WTC11 (cell line): Measurements from ENCODE around the gene PRPF6. TPM values are rescaled to one million over a fixed set of nuclear protein-coding genes. Genes with fewer than 3 reads are reported as not detected.

Experiments used
- ATAC-seq: fragments of 200-7000 bp; cut with Tn5 transposase; 2 replicates; pipeline ENCODE4 v1.10.0; 2021; ENCODE audit warnings: mild to moderate bottlenecking, moderate library complexity
- CTCF ChIA-PET: fragments of 300-600 bp; sonication (Branson Sonifier 250); formaldehyde crosslinking; loops from one replicate; lab custom pipeline; 2021; ENCODE audit warnings: antibody characterized with exemption; lab: Charles Lee
- POLR2A ChIA-PET: fragments of 350-600 bp; sonication (Branson Sonifier 250); formaldehyde crosslinking; loops from one replicate; lab custom pipeline; 2021; ENCODE audit warnings: antibody characterized with exemption; lab: Charles Lee
- DNase-seq: peaks from one replicate; pipeline ENCODE4 v3.0.0; 2021; ENCODE audit warnings: low spot score
- H3K27ac Mint-ChIP-seq: 2 replicates; pipeline ENCODE4 v1.8.0; 2021; ENCODE audit warnings: mixed read lengths
- H3K27me3 Mint-ChIP-seq: 2 replicates; pipeline ENCODE4 v1.8.0; 2021; ENCODE audit warnings: low read depth, mild to moderate bottlenecking, moderate library complexity, mixed read lengths
- H3K36me3 Mint-ChIP-seq: 2 replicates; pipeline ENCODE4 v1.8.0; 2021; ENCODE audit warnings: mixed read lengths
- H3K4me1 Mint-ChIP-seq: 2 replicates; pipeline ENCODE4 v1.8.0; 2022; ENCODE audit warnings: mixed read lengths
- H3K4me3 Mint-ChIP-seq: 2 replicates; pipeline ENCODE4 v1.8.0; 2021; ENCODE audit warnings: mild to moderate bottlenecking, moderate library complexity, mixed read lengths
- H3K9me3 Mint-ChIP-seq: 2 replicates; pipeline ENCODE4 v1.8.0; 2021; ENCODE audit warnings: mixed read lengths
- CREM ChIP-seq: sonication (generic); formaldehyde crosslinking; IDR thresholded peaks from 2 replicates; pipeline ENCODE4 v1.8.1; 2022; ENCODE audit warnings: mild to moderate bottlenecking, missing genetic modification reagents, moderate library complexity
- GABPB1 ChIP-seq: sonication (generic); formaldehyde crosslinking; IDR thresholded peaks from 2 replicates; pipeline ENCODE4 v1.8.1; 2023; ENCODE audit warnings: mild to moderate bottlenecking, missing genetic modification reagents
- PRDM15 ChIP-seq: sonication (generic); formaldehyde crosslinking; IDR thresholded peaks from 2 replicates; pipeline ENCODE4 v1.8.0; 2022; ENCODE audit warnings: missing genetic modification reagents
- SMAD4 ChIP-seq: sonication (generic); formaldehyde crosslinking; IDR thresholded peaks from 2 replicates; pipeline ENCODE4 v1.8.0; 2022; ENCODE audit warnings: mild to moderate bottlenecking, missing genetic modification reagents
- ZNF232 ChIP-seq: sonication (generic); formaldehyde crosslinking; IDR thresholded peaks from 2 replicates; pipeline ENCODE4 v1.8.0; 2022; ENCODE audit warnings: mild to moderate bottlenecking, missing genetic modification reagents
- total RNA-seq: library from RNA; stranded (reverse); gene quantifications from 3 replicates; pipeline ENCODE4 v1.2.3, GENCODE V29; 2021
- TF ChIP-seq, protein P1 (sequence below): sonication (generic); formaldehyde crosslinking; IDR thresholded peaks from 2 replicates; pipeline ENCODE4 v1.8.0; 2022; ENCODE audit warnings: mild to moderate bottlenecking, missing genetic modification reagents
- TF ChIP-seq, protein P2 (sequence below): sonication (generic); formaldehyde crosslinking; IDR thresholded peaks from 2 replicates; pipeline ENCODE4 v1.8.1; 2023; ENCODE audit warnings: mild to moderate bottlenecking, missing genetic modification reagents
- TF ChIP-seq, protein P3 (sequence below): sonication (generic); formaldehyde crosslinking; IDR thresholded peaks from 2 replicates; pipeline ENCODE4 v1.8.1; 2023; ENCODE audit warnings: mild to moderate bottlenecking, moderate library complexity, missing genetic modification reagents
- TF ChIP-seq, protein P4 (sequence below): fragments of 250-450 bp; sonication (Bioruptor Pico); IDR thresholded peaks from 2 replicates; pipeline ENCODE4 v1.8.0; 2021; ENCODE audit warnings: mild to moderate bottlenecking
- TF ChIP-seq, protein P5 (sequence below): sonication (generic); formaldehyde crosslinking; IDR thresholded peaks from 2 replicates; pipeline ENCODE4 v1.8.0; 2023; ENCODE audit warnings: missing genetic modification reagents

The PRPF6 gene
- total RNA-seq, 1 experiment from 2014 or later = 79.4 TPM

DNA sequence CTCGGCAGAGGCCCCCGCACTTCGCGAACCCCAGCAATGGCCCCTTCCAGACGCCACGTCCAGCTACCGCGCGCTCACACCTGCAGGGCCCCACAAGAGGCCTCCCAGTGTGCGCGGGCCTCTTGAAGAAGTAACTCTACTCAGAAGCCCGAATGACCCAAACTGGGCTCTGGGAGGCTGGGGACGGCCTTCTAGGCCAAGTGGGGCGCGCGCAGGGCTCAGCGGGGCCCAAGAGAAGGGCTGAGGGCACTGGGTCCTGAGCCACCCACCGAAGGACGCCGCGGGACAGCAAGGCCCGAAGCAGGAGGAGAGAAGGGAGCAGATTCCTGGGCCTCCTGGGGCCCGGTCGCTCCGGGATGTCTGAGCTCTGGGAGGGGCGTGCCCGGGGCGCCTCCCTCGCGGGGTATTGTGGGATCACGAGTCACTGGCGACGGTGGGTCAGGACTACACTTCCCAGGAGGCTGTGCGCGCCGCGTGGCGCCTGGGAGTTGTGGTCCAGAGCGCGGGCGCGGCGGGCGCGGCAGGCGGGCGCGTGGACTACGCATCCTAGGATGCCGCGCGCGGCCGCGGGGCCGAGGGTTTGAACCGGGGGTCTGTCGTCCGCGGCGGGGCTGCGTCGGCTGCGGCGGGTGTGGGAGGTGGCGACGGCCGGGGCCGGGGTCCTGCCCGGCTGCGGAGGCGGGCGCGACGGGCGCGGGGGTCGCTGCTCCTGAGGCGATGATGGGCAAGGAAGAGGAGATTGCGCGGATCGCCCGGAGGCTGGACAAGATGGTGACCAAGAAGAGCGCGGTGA is 81.9 kb downstream of the PRPF6 start, which contains the start of gene TCEA2 (continued):
- TF ChIP-seq, protein P1, sequence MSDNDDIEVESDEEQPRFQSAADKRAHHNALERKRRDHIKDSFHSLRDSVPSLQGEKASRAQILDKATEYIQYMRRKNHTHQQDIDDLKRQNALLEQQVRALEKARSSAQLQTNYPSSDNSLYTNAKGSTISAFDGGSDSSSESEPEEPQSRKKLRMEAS (CRISPR knock-in tag) = peak; percentile 31; the same call in 1 of the 2 replicates

GRCh38 chr20:64063389-64064144 is 82.6 kb downstream of the PRPF6 start:
- Mint-ChIP-seq H3K9me3 (no peaks in the 10 kb centered on the region), H3K4me3 (peak overlapping the region; percentile 82), H3K4me1 (peaks cover 32% of the 10 kb centered on the region), H3K27me3 (peaks cover 7% of the 10 kb centered on the region), H3K27ac (no peak overlapping the region), H3K36me3 (no peaks in the 10 kb centered on the region)
- ATAC-seq (peak; percentile 10), DNase-seq (peak; percentile 46)
- POLR2A ChIA-PET = no interaction called here
- TF ChIP-seq, protein P2, sequence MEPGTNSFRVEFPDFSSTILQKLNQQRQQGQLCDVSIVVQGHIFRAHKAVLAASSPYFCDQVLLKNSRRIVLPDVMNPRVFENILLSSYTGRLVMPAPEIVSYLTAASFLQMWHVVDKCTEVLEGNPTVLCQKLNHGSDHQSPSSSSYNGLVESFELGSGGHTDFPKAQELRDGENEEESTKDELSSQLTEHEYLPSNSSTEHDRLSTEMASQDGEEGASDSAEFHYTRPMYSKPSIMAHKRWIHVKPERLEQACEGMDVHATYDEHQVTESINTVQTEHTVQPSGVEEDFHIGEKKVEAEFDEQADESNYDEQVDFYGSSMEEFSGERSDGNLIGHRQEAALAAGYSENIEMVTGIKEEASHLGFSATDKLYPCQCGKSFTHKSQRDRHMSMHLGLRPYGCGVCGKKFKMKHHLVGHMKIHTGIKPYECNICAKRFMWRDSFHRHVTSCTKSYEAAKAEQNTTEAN (CRISPR knock-in tag) = 0 out of 2 replicates have a peak, but pooled peaks have one; percentile 37
- TF ChIP-seq GABPB1 (CRISPR knock-in tag) (peak; percentile 3; the same call in 1 of the 2 replicates), ZNF232 (CRISPR knock-in tag) (0 out of 2 replicates have a peak, but pooled peaks have one; percentile 41), CREM (CRISPR knock-in tag) (no peak), PRDM15 (no peak)
- TF ChIP-seq, protein P3, sequence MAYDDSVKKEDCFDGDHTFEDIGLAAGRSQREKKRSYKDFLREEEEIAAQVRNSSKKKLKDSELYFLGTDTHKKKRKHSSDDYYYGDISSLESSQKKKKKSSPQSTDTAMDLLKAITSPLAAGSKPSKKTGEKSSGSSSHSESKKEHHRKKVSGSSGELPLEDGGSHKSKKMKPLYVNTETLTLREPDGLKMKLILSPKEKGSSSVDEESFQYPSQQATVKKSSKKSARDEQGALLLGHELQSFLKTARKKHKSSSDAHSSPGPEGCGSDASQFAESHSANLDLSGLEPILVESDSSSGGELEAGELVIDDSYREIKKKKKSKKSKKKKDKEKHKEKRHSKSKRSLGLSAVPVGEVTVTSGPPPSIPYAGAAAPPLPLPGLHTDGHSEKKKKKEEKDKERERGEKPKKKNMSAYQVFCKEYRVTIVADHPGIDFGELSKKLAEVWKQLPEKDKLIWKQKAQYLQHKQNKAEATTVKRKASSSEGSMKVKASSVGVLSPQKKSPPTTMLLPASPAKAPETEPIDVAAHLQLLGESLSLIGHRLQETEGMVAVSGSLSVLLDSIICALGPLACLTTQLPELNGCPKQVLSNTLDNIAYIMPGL (CRISPR knock-in tag) = no peak
- TF ChIP-seq, protein P4, sequence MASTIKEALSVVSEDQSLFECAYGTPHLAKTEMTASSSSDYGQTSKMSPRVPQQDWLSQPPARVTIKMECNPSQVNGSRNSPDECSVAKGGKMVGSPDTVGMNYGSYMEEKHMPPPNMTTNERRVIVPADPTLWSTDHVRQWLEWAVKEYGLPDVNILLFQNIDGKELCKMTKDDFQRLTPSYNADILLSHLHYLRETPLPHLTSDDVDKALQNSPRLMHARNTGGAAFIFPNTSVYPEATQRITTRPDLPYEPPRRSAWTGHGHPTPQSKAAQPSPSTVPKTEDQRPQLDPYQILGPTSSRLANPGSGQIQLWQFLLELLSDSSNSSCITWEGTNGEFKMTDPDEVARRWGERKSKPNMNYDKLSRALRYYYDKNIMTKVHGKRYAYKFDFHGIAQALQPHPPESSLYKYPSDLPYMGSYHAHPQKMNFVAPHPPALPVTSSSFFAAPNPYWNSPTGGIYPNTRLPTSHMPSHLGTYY (CRISPR knock-in tag) = no peak
- CTCF ChIA-PET = interaction anchor here (0.9 to 3.0 kb wide), 9 partner anchors 9 to 83 kb away, joined by 3 to 18 read pairs (median 6); partner anchors contain the start of genes PRPF6 and SAMD10

DNA sequence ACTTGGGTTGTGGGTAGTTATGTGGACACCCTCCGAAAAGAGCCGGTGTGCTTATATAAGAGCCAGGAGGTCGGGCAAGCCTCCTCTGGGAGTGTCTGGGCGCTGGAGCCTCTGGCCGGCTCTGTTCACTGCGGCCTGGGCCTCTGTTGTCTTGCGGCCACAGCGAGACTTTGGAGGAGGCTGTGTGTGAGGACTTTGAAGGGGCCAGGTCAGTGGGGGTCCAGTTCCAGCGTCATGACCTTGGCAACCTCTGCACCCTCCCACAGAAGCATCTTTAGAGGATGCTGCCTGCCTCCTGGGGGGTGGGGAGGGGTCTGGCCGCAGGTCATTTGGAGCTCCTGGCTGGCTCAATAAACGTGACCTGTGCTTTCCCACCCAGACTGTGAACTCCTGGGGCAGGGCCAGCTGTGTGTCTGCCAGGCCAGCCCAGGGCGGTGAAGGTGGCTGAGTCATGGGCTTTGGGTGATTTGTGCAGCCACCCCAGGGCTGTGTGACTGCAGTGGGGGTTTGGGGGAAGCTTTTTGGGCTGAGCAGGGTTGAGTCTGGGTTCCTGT is 83.3 kb downstream of the PRPF6 start:
- DNase-seq (no peak), ATAC-seq (no peak)
- ChIA-PET CTCF (interaction anchor here (0.6 to 1.3 kb wide), 4 partner anchors 14 to 109 kb away, joined by 3 to 4 read pairs (median 4); partner anchors contain the start of gene LKAAEAR1), POLR2A (interaction anchor here (0.6 kb wide), 1 partner anchor 17 kb away, joined by 3 read pairs; no protein-coding TSS in a partner anchor)
- peak overlapping the region; percentile 82 for H3K4me3 Mint-ChIP-seq
- peaks cover 7% of the 10 kb centered on the region for H3K27me3 Mint-ChIP-seq
- no peaks in the 10 kb centered on the region for H3K9me3 Mint-ChIP-seq
- TF ChIP-seq, protein P5, sequence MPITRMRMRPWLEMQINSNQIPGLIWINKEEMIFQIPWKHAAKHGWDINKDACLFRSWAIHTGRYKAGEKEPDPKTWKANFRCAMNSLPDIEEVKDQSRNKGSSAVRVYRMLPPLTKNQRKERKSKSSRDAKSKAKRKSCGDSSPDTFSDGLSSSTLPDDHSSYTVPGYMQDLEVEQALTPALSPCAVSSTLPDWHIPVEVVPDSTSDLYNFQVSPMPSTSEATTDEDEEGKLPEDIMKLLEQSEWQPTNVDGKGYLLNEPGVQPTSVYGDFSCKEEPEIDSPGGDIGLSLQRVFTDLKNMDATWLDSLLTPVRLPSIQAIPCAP = no peak
- TF ChIP-seq SMAD4 (no peak), GABPB1 (CRISPR knock-in tag) (0 out of 2 replicates have a peak, but pooled peaks have one; percentile 47)
- H3K27ac Mint-ChIP-seq = no peak overlapping the region
- H3K36me3 Mint-ChIP-seq = no peaks in the 10 kb centered on the region
- H3K4me1 Mint-ChIP-seq = peaks cover 32% of the 10 kb centered on the region
